Measurements from ENCODE around the gene VNN1.
"Not testable (repeated sequence)": the region's sequence is repeated elsewhere in the genome, so short reads cannot be mapped to it uniquely, and the experiment has no call there.

The VNN1 gene

GRCh38 chr6:132708771-132709170 is 5.1 kb downstream of the VNN1 start:
- TF ChIP-seq ZFX (IDR thresholded peaks at IDR 0.05) (no peak), CTCF (conservative IDR thresholded peaks at IDR 0.05) (no peak)
- no peak overlapping the region for H3K27ac ChIP-seq

GRCh38 chr6:132708002-132708401 is 5.9 kb downstream of the VNN1 start:
- TF ChIP-seq ZFX (IDR thresholded peaks at IDR 0.05) (no peak), CTCF (conservative IDR thresholded peaks at IDR 0.05) (no peak)

GRCh38 chr6:132706756-132707155 is 7.1 kb downstream of the VNN1 start:
- not testable (repeated sequence) for H3K27ac ChIP-seq

More at GRCh38 chr6:132708002-132708401, 5.9 kb downstream of the VNN1 start:
- H3K27ac ChIP-seq: no peak overlapping the region

- TF ChIP-seq CTCF (conservative IDR thresholded peaks at IDR 0.05): no peak
- no peak for TF ChIP-seq ZFX (IDR thresholded peaks at IDR 0.05)
- no peak overlapping the region for H3K27ac ChIP-seq
Observed at GRCh38 chr6:132703936-132704335, 9.9 kb downstream of the VNN1 start.

GRCh38 chr6:132698608-132699007 is 15.2 kb downstream of the VNN1 start:
- no peak for TF ChIP-seq ZFX (IDR thresholded peaks at IDR 0.05)
- TF ChIP-seq CTCF (conservative IDR thresholded peaks at IDR 0.05): no peak
- no peak overlapping the region for H3K27ac ChIP-seq

- no peak overlapping the region for H3K27ac ChIP-seq
- TF ChIP-seq CTCF (conservative IDR thresholded peaks at IDR 0.05) (no peak), ZFX (IDR thresholded peaks at IDR 0.05) (no peak)
Observed at GRCh38 chr6:132695773-132696172, 18.1 kb downstream of the VNN1 start.

- no peak for TF ChIP-seq ZFX (IDR thresholded peaks at IDR 0.05)
- no peak for TF ChIP-seq CTCF (conservative IDR thresholded peaks at IDR 0.05)
Observed at GRCh38 chr6:132693478-132693877, 20.4 kb downstream of the VNN1 start.

GRCh38 chr6:132690678-132691077 is 23.2 kb downstream of the VNN1 start:
- H3K27ac ChIP-seq: no peak overlapping the region
- TF ChIP-seq ZFX (IDR thresholded peaks at IDR 0.05): no peak
- no peak for TF ChIP-seq CTCF (conservative IDR thresholded peaks at IDR 0.05)

More at GRCh38 chr6:132693478-132693877, 20.4 kb downstream of the VNN1 start:
- no peak overlapping the region for H3K27ac ChIP-seq

All from C4-2B (cell line).